COLO829 (cell line): ENCODE results near the gene ASB5.

Experiments
- DNase-seq: peaks from one replicate; pipeline ENCODE4 v3.0.0; 2012; ENCODE audit warnings: low spot score

Gene ASB5

DNA sequence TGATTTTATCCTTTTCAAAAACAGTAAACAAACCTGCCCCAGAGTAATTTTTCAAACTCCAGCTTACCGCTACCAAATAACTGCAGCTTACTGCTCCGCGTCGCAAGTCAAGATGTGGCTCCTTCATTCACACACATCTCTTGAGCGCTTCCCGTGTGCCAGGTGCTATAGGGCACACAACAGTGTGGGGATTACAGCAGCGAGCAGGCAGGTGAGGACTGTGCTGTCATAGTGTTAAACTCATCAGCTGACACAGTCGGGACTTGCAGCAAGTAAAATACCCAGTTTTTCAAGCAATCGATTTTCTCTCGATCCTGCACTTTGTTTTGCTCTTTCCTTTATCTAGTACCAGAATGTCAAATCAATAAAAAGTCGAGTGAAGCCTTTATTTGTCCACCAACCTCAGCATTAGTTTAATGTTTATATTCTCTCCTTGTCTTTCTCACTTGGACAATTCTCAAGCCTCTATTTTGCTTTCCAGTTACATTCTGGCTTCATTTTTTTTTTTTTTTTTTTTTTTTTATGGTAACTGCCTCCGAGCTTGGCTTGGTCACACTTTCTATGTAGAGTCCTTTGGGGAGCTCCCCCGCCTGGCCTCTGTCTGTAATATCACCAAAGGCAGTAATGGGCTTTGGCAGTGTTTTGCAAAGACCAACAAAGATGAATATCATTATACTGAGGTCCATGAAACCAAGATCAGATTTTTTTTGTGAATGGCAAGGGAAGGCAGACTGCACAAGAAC is 8.3 kb upstream of the ASB5 start:
- peak; percentile 85 for DNase-seq

DNA sequence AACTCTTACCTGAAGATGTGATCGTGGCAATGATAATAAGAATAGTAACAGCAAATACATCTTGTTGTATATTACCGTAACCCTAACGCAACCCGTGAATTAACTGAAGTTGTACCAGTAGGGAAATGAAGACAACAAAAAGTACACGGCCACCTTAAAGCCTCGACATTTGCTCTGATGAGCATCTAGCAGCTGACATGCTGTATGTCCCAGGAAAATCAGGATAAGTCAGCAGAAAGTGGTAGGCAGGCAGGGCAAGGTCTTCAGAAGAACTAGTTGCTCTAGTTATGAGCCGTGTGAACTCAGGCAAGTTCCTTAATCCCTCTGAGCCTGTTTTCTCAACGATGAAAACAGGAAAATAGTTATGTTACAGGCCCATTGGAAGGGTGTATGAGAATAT is 7.7 kb upstream of the ASB5 start:
- no peak for DNase-seq

DNA sequence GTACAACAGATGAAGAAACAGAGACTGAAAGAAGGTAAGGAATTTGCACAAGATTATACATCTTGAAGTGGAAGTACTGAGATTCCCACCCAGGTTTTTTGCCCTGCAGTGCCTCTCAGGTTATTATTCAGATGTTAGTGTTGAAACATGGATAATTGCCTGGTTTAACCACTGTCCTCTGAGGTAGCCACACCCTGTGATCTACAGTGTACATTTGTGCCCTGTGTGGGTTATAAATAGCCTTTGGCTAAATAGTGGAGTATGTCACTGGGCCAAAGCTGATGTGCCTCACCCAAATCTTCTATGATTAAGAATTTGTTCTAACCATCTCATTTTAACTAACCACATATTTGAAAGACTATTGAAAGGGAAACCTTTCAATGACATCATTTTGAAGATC is 5.4 kb upstream of the ASB5 start:
- DNase-seq: no peak

DNA sequence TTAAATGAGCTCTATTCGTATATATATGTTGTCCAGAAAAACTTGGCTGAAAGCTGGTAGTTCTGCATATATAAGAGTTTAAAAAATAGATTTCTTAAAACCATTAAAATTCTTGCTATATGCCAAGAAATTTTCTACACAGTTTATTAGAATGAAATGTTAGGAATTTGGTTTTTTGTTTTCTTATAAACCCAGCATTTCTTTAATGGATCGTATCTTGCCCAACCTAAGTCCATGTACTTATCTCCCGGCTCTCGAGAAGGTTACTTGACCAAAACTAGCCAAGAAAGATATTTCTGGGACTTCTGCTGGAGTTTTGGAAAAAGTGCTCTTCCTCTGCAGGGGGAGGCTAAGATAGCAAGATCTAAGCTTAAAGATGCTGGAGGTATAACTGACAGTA is 4.7 kb upstream of the ASB5 start:
- no peak for DNase-seq

DNA sequence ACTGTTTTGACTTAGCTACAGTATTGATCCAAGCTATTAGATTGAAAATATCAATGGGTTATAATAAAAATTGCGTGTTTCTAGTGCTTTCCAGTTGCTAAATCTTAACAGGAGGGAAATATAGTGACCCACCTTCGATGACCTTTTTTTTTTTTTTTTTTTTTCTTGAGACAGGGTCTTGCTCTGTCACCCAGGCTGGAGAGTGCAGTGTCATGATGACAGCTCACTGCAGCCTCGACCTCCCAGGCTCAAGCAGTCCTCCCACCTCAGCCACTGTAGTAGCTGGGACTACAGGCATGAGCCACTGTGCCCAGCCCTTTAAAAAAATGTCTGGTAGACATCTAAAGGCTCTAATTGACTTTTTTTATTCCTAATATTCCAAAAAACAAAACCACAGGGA is 3.8 kb upstream of the ASB5 start:
- DNase-seq: no peak

DNA sequence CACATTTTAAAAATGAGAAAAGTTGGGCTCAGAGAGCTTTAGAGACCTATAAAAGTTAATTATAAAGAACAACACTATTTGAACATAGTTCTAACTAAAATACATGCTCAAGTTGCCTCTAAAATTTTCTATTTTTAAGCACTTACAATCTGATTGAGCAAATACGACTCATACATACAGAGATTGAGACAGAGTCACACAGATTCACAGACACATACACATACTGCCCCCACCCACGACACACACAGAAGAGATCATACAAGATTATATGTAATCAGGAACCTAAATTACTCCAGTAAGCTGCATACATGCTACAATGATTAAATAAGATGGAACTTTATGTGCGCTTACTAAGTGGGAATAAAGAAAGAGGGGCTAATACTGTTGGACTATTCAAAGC is 2.7 kb upstream of the ASB5 start:
- DNase-seq: no peak

DNA sequence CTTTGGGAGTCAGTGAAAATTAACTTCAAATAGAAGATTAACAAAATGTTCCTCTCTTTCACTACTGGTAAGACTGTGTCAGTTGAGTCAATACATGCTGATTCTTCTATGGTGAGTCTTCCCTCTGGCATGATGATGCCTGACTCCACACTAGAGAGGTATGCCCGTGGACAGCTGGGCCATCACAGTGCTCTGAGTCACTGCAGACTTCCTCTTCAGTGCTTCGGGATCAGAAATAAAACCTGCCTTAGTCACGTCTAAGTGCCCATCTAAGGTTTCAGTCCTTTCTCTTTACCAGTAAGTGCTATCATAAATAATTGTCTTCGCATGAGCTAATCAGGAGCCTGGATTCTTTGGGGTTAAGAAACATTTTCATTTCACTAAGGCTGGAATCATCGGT is 1.6 kb upstream of the ASB5 start:
- peak; percentile 91 for DNase-seq

DNA sequence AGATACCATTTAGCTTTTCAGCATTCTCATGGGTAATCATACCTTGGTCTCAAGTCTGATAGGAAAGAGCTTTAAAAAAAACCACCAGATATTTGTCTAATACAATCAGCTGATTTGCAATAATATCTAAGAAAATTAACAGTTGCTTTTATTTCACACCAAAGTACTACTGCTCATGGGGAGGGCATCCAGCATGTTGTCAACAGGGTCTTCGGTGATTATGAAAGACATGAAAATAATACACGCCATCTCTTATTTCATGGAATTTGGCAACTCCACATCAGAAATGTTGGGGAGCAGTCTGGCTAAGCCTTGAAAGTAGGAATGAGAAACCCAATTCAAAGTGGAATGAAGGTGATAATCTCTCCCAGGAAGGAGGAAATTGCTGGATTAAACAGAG is 3.0 kb downstream of the ASB5 start:
- DNase-seq: no peak

DNA sequence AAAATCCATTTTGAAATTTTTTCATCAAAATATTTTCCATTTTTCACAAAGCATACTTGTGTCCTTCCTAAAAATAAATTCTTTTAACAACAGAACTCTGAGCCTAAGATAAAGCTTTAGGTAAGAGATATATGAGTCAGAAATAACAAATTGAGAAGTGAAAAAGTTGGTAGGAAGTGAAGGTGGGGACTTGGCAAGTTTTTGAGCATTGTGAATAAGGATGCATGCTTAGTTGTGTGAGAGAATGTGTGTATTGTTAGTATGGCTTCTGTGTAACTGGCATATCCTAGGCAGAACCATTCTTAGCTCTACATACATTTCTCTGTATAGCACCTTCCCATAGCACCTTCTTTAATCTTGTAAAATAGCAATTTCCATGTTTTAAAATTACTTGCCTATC is 6.8 kb downstream of the ASB5 start:
- no peak for DNase-seq

DNA sequence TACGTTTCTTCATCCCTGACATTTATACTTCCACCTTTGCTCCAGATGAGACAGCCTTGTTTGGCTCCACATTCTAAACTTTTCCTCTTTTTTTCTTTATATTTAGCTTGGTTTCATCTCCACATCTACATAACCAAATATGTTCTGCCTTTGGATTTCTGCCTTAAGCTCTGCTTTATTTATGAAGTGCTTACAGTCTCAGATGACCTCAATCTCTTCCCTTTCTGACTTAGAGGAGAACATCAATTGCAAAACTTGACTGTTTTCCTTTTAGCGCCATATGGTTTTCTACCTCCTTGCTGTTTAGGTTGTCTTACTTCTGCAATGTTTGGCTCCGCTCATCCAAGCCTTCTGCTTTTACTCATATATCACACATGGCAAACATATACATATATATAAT is 7.5 kb downstream of the ASB5 start:
- no peak for DNase-seq

DNA sequence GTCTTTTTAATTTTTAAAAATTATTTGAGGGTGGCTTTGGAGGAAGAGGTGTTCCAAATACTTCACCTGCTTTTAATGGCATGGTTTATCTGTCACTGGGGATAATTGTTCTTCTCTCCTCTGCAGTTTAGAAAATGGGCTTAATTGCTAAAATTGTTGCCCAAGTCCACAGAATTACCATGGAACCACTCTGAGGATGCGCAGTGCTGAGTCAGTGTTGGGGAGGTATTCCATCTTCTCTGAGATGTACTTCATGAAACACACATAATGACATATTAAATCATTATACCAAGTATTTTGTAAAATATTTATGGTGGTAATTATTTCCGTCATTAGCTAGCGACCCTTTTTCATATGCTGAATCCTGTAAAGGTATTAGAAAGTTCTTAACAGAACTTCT is 8.0 kb downstream of the ASB5 start:
- DNase-seq: no peak

DNA sequence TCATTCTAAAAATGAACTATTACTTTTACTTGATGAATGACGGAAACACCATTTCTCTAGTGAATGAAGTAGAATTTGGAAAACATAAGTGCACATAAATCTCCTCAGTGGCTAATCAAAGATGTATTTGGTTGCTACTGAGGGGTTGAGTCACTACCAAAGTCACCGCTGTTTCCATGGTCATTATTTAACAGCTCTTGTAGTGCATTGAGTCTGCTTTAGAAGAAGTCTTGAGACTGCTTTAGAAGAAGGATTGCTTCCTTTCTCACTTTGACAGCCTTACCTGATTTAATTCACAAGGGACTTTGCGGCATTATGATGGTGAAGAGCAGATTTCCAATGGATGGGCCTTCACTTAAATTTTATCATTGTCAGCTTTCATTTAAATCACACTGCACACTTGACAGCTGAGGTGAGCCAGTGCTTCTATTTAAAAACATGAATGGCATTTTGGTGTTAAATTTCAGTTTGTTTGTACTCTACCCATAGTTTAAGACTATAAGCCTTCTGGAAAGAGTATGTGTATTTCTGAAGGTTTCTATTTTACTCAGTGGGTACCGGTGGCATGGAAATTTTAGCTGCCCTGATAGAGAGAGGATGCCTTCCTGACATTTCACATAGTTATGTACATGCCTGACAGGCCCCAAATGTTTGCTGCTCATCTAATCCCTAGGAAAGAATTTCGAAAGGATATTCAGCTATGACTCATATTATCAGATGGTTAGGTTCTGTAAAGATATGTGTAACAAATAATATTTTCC is 9.5 kb downstream of the ASB5 start:
- no peak for DNase-seq

DNA sequence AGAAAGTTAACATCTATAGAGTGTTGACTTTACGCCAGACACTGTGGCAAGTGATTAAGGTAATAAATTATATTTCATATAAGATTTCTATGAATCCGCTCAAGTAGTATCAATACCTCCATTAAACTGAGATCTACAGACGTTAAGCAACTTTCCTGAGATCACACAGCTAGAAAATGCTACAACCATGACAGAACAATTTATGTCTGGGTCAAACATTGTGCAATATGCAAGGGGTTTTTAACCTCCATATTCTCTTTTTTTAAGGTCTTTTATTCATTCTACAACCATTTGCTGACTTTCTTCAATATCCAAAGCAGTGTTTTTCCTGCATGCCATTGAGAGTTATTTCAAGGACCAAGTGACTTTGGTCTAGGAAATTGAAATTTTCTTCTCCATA is 10.9 kb downstream of the ASB5 start:
- no peak for DNase-seq

DNA sequence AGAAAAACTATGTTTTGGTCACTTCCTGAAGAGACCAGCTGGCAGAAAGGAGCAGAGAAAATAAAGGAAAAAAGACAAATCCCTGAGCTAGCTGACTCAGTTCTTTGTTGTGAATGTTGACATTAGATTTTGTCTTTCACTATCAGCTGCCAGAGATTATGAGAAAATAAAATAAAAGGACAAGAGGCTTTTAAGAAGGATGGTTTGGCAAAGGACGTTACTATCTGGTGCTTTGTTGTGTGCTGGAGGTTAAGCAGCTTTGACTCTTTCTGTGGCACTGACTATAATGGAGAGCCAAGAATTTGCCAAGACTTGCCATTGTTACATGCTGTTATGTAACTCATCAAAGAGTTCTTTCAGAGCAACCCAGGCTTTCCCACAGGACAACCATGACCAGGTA is 12.1 kb downstream of the ASB5 start:
- DNase-seq: no peak

DNA sequence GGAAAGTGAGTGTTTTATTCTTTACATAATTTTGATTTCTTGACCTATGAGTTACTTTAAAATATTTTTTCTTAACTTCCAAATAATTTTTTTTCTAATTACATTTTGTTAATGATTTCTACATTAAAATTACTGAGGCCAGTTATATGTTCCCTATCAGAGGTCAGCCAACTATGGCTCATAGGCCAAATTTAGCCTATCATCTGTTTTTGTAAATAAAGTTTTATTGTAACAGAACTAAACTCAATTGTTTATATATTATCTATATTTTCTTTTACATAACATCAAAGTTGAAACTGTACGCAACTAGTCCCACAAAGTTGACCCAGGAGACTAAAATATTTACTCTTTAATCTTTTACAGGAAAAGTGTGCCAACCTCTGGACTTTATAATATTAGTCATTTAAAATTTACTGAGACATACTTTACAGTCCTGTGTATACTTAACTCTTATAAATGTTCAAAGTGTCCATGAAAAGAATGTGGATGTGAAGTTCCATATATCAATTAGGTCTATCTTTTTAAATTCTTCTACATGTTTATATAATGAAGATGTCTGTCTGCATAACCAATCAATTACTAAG is 26.2 kb downstream of the ASB5 start:
- no peak for DNase-seq

DNA sequence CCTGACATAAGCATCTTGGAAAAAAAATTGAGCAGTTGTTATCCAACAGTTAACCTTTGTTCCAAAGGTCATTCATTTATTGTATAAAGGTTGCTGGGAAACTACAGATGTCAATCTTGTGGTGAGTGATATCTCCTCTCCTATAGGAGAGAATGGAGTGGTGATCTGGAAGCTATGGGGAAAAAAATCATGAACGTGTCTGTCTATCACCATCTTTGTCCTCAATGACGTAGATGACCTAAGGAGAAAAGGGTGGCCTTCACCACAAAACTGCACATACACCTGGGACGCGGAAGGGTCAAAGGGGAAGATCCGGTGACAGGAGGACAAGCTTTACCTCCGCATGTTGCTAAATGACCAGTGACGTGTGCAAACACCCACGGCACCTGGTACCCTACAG is 27.3 kb downstream of the ASB5 start:
- no peak for DNase-seq

DNA sequence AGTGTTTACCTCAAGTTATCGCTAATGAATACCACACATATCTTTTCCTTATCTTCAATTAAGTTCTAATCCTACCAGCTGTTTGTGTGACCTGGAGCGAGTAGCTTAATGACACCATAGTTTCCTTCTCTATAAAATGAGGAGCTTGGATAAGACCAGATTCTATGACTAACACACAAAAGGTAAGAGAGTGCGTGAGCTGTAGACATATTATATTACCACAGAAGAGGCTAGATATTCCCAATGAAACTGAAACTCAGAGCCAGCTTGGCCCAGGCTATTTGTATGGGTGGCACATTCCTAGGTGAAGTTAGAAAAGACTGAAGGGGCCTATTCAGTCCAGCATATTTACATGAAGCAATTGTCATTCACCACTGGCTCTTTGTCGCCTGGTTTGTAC is 30.2 kb downstream of the ASB5 start:
- DNase-seq: no peak

DNA sequence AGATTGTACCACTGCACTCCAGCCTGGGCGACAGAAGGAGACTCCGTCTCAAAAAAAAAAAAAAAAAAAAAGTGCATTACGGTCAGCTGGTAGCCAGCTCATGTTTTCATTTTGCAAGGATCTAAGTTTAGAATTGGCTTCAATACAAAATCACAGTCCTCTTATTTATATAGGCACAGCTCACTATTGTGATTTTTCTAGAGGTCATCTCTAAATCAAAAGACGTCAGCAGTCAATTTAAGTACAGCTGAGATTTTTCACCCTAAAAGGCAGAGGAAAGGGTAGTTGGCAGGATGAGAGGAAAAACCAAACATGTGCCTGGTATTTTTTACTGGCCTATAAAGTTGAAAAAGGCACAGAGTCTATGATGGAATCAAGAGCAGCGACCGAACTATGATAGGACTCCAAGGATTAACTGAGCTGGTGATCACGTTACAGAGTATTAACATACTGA is 30.8 kb downstream of the ASB5 start:
- DNase-seq: no peak

DNA sequence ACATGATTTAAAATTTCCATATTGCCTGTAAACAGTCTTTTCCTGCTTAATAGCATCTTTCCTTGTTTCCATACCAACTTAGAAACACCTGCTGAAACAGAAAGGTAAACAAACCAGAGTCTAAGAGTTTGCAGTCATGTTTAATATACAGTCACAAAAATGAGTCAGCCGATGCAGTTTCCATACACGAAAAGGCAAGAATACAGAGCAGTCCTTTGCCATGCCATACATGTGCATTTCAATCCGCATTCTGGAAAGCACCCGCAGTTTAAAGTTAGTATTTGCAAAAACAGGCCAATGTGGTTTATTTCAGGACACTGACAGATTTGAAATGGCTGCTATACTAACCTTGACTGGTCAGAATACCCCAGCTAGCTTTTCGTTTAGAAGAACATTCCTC is 32.1 kb downstream of the ASB5 start:
- no peak for DNase-seq

DNA sequence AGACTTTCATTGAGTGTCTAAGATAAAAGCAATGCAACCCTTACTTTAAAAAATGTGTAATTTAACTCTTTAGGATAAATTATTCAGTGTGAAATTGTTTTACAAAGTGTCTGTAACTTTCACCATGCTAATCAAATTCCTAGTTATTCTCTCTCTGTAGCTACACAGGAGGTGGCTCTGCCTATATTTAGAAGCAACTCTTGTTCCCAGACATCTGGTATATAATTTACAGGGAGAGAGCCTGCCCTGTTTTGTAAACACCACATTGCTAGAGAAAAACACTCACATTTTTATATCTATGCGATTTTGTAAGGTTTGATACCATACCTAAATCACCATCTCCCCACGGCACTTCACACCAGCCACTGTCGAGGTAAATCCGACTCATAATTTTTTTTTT is 38.2 kb downstream of the ASB5 start:
- DNase-seq: no peak

DNA sequence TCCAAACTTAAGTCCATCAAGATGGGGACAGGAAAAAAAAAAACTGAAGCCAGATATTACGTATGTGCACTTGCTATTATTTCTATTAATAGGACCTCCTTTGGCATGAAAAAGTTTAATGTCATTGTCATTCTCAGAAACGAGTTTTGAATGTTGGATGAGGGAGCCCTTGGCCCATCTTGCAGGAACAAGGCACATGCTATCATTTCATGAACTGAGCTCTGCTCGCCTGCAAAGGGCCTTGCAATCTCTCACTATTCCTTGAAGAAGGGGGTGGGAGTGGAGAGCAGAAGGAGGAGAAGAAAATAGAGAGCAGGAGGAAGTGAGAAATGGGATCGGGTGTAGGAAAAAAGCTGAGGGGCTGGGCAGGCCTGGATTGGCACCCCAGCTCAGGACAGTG is 39.4 kb downstream of the ASB5 start:
- DNase-seq: no peak

DNA sequence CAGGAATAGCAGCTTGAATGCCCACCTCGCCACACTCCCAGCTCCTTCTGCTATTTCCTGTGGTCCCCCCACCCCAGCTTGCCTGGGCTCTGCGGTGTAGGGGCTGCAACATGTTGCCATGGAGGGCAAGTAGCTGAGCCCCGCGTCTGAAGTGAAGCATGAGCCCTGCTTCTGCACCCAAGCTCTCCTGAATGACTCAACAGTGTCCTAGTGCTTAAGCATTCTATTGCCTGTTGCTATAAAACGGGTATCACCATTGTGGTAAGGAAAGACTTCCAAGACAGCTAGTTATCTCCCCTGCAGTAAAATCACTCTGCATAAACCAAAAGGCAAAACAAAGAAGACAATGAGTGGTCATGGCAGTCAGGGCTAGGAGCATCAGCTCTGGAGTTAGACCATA is 42.3 kb downstream of the ASB5 start:
- no peak for DNase-seq

DNA sequence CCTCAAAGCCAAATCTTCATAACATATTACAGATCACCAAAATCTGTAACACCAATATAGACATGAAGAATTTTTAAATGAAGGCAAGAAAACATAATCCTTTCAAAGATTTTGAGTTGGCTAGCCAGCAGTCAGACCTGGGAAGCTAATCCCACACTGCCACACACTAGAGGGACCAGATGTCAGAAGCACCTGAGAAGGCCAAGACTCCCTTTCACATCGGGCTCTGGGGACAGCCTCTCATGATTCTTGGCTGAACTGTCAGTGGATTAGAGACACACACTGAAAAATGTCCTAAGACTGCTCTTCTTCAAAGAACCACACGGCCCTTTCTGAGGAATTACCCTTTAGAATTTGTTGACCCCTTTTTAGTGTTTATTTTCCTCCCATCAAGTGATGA is 45.5 kb downstream of the ASB5 start:
- DNase-seq: no peak

DNA sequence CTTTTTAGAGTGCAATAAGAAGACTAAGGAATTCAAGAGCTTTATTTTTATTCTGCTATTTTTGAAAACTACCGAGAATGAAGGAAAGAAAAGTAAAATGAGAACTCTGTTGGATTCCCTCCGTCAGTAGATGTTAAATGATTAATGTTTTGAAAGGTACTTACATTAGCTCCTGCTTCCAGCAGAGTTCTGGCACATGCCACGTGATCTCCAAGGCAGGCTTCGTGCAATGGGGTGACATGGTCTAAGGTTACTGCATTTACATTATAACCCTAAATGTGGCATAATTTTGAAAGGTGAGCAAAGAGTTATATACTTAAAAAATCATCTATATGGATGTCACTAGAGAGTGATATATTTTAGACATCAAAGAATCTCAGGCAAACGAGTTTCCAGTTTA is 46.9 kb downstream of the ASB5 start:
- no peak for DNase-seq
